ENCODE data around the gene LRRC57.

Gene LRRC57

DNA sequence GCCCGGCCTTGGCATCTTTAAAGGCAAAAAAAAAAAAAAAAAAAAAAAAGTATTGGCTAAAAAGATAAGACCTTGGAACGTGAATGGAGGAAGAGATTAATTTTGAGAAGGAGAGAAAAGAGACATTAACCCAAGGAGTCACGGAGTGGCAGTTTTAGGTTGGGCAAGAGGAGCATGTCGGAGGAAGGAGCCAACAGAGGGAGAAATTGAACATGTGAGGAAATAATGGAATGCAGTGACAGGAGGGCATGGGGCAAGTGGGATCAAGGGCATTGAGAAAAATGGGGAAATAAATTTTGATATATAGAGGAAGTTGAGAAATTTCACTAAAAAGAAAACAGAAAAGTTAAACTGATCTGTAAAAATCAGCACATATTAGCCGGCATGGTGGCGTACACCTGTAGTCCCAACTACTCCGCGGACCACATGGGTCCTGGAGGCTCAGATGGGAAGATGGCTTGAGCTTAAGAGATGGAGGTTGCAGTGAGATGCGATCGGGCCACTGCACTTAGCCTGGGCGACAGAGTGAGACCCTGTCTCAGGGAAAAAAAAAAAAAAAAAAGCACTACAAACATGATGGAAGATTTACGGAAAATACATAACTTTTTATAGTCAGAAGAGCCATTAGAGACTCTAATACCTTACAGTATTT, 1.3 kb upstream of the LRRC57 start:
- no peak for DNase-seq (ENCODE audit: low spot score)

DNA sequence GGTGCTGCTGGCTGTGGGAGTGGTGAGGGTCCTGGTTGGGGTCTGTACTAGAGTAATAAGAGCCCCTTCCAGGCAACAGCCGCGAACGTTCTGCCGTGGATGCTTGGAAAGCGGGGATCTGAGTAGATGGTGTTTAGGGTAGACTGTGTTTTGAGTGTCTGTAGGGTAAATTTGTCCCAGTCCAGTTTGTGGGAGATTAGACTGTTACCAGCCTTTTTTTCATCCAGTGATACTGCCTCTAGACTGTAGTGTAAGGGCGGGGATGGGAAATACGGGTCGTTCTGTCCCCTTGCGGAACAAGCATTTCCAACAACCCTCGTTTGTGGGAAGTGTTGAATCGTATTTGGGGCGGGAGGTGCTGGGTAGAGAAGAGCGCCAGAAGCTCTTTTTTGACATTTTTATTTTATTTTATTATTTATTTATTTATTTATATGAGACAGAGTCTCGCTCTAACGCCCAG, 469 bp upstream of the LRRC57 start:
- DNase-seq (ENCODE audit: low spot score) = peak; percentile 6

DNA sequence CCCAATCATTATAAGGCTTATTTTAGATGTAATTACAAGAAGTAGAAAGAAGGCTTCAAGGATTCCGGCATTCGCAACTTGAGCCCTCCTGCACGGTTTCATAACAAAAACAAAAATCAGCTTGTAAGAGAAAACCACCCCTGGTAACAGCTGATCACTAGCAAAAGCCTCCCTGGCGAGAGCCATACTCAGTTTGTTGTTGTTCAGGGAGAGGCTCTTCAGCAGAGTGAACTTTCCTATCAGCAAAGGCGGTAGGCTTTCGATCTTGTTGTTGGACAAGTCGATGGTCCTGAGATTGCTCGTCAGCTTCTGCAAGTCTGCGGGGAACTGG, 710 bp downstream of the LRRC57 start:
- no peak for DNase-seq (ENCODE audit: low spot score)

DNA sequence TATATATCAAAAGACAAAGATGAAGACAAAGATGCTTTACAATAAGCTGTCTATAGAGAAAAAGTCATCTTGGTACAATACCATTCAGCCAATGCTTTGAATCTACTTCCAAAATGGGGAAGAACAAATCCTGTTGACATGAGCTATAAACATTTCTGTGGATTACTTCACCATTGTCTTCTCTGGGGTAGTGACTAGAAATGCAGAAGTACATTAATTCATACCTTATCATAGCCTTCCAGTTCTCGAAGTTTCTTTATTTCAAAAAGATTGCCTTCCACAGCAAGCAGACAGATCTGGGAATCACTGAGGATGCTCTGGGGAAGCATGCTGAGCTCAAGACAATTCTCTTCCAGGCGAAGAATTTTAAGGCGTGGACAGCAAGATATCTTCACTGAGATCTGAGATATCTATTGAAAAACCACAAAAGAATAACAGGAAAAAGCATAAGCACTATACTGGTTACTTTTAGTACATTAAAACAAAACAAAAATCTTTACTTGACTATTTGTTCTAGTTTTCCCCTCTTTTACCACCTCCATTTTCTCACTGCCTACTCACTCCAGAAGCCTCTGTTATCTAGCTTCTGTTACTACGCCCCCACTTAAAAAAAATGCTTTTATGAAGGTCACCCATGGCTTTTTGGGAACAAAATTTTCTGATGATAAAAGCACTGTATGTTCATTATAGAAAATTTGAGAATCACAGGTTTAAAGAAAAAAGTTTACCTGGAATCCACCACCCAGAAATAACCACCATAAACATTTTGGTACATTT, 3.6 kb downstream of the LRRC57 start:
- DNase-seq (ENCODE audit: low spot score) = no peak

DNA sequence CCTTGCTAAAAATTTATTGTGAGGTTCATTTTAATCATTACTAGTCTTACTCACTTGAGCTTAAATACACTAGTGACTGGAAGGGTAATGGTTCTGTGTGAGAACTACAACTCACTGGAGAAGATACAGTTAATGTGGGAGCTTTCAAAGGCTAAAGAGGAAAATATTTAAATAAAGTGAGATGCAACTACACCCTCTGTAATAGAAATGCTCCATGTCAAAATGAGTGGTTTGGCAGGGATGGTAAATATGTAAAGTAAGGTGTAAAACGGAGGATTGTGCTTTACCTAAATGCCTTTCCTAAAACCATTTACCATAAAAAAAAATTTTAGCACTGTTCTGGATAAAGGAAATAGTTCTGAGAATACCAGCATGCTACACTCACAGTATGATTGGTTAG, 15.3 kb downstream of the LRRC57 start:
- no peak for DNase-seq (ENCODE audit: low spot score)

DNA sequence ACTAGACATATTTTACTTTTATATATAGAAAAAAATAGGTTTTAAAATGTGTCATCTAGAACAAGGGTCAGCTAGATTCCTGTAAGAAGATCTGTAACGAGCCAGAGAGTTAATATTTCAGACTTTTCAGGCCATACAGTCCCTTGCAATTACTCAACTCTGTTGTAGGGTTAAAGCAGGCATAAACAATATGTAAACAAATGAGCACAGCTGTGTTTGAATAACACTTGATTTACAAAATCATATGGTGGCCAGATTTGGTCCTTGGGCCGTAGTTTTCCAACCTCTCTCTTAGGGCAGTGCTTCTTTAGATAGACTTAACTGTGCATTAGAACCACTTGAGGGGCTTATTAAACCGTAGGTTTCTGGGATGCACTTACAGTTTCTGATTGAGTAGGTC, 19.6 kb downstream of the LRRC57 start:
- no peak for DNase-seq (ENCODE audit: low spot score)

DNA sequence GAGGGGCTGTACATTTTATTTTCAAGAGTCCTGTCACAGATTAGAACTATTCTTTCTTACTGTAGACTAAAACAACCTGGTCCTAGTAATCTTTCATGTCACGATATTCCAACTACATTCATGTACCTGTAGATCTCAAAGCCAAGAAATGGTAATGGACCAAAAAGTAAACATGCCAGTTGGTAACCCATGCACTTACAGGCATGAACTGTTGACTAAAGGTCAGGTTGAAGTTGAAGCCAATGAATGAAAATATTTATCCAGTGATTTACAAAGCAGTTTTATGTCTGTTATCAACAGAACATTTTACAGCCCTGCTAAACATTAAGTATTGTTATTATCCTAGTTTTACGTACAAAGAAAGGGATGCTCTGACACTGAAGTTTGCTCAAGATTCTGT, 25.3 kb downstream of the LRRC57 start:
- DNase-seq (ENCODE audit: low spot score) = no peak

DNA sequence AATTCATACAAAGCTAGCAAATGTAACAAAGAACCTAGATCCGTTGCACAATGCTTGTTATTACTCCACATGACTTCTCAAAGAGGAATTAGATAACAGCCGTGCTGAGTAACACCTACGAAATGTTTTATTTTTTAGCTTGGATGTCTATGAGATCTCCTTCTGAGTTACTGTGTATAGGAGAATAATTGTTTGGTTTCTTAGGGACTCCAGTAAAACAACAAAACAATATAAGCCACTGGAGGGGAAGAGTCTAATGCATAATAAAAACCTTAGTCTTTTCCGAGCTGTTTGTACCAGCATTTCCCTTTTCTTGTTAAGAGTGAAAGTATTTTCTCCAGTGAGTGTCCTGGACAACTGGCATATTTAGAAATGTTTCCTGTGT, 37.6 kb downstream of the LRRC57 start:
- no peak for DNase-seq (ENCODE audit: low spot score)

DNA sequence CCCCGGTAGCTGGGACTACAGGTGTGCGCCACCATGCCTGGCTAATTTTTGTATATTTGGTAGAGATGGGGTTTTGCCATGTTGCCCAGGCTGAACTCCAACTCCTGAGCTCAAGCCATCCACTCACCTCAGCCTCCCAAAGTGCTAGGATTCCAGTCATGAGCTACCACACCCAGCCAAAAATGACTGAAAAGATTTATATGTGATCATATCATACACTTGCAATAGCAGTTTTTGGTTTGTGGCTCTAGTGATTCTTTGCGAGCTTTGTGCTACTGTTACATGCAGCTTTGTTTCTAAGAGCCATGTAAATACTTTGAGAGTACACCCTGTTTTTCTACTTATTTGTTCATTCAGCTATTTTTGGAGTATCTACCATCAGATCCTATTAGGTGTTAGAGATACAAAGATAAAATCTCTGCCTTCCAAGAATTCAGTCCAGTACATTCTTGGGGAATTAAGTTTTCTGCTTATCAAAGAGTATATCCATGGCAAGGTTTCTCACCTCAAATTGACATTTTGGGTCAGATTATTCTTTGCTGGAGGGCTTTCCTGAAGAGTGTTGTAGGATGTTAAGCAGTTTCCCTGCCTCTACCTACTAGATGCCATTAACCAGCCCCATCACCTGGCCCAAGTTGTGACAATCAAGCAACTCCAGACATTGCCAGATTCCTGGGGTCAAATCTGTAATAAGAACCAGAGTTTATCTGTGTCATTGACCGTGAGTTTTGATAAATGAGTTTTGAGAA, 38.2 kb downstream of the LRRC57 start:
- DNase-seq (ENCODE audit: low spot score) = no peak

DNA sequence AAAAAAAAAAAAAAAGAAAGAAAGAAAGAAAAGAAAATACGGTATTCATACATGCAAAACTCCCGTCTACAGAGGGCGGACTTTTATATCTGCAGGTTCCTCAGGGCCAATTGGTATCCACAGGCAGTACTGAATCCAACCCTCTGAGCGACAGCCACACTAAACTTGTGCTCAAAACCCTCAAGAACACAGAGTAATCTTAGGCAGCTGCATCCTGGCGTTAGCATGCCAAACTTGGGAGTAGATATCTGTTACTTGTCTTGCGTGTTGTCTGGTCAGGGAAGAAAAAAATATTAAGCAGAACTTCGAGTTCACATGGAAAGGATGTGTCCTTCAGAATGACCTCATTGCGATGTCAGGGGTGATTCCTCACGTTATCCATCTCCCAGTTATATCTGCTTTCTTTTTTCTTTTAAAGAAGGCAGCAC, 40.3 kb downstream of the LRRC57 start:
- DNase-seq (ENCODE audit: low spot score) = no peak

DNA sequence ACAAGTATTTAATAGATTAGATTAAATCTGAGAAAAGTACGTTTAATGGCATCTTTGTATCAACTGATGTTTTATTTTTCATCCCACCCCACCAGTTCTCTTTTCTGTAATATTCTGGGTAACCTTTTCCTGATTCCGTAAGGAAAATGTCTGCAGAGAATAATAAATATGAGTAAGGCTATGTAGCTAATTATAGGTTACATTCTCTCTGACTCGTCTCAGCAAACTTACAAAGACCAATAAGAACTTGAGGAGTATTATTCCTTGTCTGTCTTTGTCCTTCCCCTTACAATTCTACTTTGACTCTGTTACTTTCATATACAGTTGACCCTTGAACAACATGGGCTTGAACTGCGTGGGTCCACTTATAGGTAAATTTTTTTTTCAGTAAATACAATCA, 41.1 kb downstream of the LRRC57 start:
- DNase-seq (ENCODE audit: low spot score) = no peak

DNA sequence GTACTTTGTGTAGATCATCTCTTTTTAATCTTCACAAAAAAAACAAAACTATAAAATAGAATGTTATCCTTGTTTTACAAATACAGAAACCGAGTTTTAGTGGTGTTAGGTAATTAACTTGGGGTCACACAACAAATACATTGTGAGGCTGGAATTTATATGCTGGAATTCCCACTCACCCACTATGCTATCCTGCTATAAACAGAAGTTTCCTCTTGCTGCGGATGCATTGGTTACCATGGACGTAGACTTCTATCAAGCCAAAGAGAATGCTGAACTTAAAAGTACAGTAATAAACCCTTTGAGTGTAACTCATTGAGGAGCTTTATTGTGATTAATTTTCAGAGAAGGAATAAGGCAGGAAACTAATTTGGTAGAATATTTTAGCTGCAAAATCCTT, 44.0 kb downstream of the LRRC57 start:
- no peak for DNase-seq (ENCODE audit: low spot score)

DNA sequence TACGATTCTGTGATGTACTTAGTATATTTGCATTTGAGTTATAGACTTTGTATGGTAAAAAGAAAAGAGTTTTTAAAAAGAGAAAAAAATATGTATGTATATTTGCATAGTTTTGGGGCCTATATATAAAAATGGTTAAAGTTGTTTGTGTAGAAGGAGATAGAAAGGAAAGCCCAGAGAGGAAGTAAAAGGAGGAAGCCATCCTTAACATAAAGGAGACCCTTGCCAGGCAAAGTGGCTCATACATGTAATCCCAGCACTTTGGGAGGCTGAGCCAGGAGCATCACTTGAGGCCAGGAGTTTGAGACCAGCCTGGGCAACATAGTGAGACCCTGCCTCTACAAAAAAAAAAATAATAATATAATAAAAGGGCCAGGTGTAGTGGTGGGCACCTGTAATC, 44.8 kb downstream of the LRRC57 start:
- no peak for DNase-seq (ENCODE audit: low spot score)

DNA sequence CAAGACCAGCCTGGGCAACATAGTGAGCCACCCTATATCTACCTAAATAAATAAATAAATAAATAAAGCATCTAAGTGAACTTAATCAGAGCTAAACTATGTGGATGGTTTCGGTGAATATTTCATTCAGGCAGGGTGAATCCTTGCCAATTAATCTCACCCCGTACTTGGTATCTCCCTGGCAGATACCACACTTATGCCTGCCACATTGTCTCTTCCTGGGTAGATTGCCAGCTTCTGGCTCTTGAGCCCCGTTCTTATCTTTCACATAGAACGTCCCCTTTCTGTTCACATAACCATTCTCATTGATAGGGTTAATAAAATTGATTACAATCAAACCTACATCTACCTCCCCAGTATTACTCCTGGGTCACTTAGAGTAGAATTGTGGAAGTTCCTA, 46.1 kb downstream of the LRRC57 start:
- DNase-seq (ENCODE audit: low spot score) = no peak

DNA sequence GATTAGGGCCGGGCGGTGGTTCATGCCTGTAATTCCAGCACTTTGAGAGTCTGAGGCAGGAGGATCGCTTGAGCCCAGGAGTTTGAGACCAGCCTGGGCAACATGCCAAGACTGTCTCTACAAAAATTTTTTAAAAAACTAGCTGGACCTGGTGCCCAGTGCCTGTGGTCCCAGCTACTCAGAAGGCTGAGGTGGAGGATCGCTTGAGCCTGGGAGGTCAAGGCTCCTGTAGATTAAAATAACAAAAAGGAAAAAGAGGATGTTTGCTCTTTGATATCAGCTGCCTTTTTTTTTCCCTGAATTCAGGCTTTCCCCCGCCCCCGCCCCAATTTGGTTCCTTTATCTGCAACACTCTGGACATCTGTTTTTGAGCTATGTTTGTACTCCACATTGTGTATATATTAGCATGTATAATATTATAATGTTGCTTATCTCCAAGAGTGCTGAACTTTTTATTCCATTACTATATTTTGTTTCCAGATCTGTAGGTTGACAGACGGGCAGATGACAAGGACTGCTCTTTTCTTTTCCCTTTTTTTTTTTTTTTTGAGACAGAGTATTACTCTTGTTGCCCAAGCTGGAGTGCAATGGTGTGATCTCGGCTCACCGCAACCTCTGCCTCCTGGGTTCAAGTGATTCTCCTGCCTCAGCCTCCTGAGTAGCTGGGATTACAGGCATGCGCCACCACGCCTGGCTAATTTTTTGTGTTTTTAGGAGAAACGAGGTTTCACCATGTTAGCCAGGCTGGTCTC, 48.6 kb downstream of the LRRC57 start:
- no peak for DNase-seq (ENCODE audit: low spot score)

DNA sequence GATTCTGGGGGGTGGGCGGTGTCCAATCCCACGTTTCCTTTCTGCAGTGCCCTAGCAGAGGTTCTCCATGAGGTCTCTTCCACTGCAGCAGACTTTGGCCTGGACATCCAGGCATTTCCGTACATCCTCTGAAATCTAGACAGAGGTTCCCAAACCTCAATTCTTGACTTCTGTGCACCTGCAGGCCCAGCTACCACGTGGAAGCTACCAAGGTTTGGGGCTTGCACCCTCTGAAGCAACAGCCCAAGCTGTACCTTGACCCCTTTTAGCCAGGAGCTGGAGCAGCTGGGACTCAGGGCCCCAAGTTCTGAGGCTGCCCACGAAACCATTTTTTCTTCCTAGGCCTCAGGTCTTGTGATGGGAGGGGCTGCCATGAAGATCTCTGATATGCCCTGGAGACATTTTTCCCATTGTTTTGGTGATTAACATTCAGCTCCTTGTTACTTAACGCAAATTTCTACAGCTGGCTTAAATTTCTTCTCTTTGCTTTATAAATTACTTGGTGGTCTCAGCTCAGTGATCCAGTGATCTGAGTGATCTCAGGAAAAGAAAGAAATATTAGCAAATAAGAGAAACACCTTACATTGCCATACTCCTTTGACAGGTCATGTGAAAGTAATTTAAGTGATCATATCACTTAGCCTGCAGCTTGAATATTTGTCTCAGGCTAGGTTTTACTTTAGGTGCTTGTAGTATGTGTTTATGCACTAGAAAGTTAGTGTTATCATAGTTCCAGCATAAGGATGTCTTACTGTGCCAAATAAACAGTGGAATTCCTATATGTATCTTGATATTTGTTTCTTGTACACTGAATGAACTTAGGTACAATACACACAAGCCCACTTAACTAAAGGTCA, 50.2 kb downstream of the LRRC57 start:
- no peak for DNase-seq (ENCODE audit: low spot score)

DNA sequence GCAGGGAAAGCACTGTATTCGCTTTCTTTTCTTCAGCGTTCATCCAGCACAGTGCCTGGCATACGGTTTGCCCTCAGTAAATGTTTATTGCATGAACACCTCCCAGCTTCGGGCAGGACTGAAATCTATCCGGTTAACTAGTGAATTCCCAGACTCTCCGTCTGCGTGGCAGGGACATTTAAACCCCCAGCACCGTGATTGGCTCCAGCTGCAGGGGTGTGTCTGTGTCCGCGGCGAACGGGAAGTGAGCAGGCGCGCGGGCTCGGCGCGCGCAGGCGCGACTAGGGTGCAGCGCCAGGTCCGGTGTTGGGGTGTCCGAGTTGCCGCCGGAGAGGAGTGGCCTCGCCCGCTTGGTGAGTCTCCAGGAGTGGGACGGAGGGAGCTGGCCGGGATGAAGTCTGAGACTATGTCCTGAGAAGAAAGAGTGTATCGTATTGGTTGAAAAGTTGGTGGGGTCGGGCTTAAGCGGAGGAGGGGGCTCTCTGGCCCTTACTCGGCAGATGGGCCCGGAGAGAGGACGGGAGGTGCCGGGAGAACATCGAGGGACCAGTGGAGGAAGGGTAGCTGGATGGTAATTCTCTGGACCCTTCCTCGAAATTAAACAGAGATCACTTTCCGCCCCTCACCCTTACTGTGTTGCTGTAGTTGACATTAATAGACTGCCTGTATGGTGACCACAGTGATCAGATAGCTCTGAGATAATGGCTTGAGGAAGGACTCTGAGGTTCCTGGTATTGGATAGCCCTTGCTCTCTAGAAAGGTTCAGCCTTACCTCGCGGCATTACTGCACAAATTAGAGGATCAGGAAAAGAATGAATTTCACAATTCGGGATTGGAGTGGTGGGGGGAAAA, 53.0 kb downstream of the LRRC57 start, which contains the start of gene SNAP23:
SNAP23 (plus strand) TSS at position 274 of the 852 bp plus-strand sequence. CDS start 16,213 bp downstream, outside the sequence.
- peak; percentile 83 for DNase-seq (ENCODE audit: low spot score)

DNA sequence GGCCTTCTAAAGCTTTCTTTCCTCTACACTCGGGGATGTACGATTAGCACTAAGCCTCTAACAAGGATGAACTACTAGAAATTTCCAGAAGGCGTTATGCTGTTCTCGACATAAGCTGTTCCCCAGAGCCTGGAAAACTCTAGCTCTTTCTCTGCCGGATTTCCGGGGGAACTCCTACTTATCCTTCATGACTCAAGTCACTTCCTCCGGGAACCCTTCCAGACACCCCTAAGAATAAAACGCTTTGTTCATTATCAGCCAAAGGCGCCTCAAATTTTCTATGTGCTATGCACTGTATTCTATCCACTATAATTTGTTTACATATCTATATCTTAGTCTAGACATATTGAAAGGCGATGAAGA, 53.6 kb downstream of the LRRC57 start:
- DNase-seq (ENCODE audit: low spot score) = peak; percentile 19

DNA sequence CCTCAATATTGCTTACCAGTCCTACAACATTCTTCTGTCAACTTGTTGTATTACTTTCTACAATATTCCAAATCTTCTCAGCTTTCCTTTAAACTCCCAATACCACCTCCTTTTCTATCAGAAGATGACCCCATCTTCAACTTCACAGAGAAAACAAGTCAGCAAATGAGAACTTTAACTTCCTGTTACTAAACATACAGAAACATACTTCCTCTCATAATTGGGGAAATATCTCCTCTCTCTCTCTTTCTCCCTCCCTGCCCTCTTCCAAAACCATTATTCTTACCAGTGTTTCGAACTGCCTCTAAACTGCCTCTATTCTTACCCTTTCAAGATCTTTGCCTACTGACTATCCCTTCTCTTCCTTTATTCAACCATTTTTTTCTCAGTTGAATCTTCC, 54.9 kb downstream of the LRRC57 start:
- DNase-seq (ENCODE audit: low spot score) = no peak

DNA sequence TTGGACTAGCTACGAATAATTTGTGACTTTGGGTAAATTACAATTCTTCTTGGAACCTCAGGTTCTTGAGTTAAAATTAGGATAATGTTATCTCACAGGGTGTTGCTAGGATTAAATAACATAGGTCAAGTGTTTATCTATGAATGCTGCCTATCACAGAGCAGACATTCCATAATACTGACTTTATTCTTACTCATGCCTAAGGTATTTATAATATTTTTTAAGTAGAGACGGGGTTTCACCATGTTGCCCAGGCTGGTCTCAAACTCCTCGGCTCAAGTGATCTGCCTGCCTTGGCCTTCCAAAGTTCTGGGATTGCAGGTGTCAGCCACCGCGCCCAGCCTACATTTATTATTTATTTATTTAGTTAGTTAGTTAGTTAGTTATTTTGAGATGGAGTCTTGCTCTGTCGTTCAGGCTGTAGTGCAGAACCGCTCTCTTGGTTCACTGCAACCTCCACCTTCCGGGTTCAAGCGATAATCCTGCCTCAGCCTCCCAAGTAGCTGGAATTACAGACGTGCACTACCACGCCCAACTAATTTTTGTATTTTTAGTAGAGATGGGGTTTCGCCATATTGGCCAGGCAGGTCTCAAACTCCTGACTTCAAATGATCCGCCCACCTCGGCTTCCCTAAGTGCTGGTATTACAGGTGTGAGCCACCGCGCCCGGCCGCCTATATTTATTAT, 56.9 kb downstream of the LRRC57 start:
- no peak for DNase-seq (ENCODE audit: low spot score)

All from CD4-positive, alpha-beta T cell treated with Interleukin-6 at 100 ng/mL for 8 hours (primary cell).